ENCODE results near the gene NDUFV1. TPM values are rescaled to one million over a fixed set of nuclear protein-coding genes. Genes with fewer than 3 reads are reported as not detected.
"Not testable (repeated sequence)": the region's sequence is repeated elsewhere in the genome, so short reads cannot be mapped to it uniquely, and the experiment has no call there.

Gene NDUFV1
- total RNA-seq, 1 donor from 2014 or later: 273 TPM

GRCh38 chr11:67611704-67612587 lies 5.2 kb downstream of the NDUFV1 start:
- no peak for DNase-seq

GRCh38 chr11:67612751-67613150 lies 6.0 kb downstream of the NDUFV1 start:
- DNase-seq: no peak

DNA sequence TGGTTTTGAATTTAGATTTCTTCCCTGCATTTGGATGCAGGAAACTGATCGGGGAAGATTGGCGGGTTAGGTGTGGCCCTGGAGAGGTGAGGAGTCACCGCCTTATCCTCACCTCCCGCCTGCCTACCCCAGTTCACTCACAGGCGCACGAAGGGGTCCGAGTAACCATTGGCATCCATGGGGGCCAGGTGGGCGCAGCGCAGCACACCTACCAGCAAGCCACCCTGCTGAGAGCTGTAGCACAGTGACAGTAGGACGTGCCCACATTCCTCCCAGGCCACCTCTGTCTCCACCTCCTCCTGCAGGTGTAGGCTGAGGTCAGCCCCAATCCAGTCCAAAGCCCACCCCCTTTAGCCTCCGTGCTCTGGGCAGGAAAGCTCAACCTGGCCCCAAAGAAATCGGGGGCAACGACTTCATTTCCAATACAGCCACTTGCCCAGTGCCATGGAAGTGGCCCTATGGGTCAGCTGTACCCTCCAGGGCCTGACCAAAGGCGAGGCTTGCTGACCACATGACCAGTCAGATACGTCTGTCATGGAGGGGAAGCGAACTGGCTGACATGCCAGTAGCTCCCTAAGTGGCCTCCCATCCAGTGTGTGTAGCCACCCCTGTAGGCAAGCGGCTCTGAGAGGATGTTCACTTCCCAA lies 6.7 kb downstream of the NDUFV1 start:
- no peak for DNase-seq

- peak; percentile 80 for DNase-seq
Measured at GRCh38 chr11:67613960-67614715, 7.4 kb downstream of the NDUFV1 start.

DNA sequence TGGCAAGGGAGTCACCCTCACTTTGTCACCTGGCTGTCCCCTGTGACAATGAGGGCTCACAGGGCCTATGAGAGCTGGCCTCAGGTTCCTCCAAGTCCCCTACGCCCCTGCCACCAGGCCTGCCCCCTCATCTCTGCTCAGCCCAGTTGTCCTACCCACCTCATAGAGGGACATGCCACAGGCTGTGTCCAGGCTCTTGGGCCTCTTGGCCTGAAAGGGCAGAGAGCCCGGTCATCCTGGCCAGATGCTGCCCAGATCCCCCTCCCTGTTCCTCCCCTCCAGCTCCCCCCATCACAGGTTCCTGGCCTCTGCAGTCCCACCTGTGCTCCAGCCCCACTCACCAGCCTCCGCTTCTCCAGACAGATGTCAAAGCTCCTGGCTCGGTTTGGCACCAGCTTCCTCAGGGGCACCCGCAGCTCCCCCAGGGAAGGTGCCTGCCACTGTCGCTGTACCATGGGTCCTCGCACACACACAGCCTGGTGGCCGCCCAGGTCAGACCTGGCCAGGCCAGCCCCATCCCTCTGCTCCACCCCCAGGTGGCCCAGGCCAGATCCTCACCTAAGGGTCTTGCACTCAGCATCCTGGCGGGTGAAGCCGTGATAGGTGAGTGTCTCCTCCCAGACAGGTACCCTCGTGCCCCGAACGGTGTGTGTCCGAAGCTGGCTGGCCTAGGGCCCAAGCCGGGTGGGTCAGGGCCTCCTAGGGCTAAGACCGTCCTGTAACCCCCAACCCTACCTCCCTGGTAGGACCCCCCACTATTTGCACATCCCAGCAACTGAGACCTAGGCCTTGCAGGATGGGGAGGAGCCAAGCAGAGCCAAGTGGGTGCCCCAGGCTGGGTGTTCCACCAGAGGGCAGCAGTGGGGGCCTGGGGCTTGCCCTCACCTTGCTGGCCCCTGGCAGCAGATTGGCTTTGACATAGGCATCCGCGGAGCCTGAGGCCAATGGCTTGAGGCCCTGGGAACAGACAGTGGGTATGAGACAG lies 8.3 kb downstream of the NDUFV1 start:
- DNase-seq: no peak

DNA sequence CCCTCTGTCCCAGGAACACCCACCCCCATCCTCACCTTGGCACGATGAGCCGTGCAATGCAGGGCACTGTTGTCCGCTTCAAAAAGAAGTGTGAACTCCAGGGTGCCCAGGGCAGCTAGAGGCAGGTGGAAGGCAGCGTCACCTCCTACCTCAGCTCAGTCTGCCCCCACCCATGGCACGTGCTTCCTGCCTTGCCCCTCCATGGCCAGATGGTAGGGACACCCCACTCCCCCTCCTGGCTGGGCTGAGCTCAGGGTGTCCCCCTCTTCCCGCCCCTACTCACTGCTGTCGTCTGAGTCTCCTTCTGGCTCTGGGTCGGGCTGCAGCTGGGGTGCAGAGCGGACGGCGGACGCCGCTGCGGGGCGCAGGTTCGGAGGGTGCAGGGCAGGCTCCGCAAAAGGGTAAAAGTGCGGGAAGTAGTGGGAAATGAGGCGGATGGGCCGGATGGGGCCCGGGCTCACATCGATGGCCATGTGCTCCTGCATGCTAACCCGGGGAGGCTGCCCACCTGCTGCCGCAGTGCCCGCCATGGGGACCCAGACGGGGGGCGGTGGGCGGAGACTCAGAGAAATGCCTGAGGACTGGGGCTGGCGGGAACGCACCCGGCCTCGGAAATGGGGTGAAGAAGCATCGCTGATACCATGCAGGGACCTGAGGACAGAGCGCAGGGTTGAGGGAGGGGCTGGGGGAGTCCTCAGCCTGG lies 9.1 kb downstream of the NDUFV1 start:
- DNase-seq: no peak

DNA sequence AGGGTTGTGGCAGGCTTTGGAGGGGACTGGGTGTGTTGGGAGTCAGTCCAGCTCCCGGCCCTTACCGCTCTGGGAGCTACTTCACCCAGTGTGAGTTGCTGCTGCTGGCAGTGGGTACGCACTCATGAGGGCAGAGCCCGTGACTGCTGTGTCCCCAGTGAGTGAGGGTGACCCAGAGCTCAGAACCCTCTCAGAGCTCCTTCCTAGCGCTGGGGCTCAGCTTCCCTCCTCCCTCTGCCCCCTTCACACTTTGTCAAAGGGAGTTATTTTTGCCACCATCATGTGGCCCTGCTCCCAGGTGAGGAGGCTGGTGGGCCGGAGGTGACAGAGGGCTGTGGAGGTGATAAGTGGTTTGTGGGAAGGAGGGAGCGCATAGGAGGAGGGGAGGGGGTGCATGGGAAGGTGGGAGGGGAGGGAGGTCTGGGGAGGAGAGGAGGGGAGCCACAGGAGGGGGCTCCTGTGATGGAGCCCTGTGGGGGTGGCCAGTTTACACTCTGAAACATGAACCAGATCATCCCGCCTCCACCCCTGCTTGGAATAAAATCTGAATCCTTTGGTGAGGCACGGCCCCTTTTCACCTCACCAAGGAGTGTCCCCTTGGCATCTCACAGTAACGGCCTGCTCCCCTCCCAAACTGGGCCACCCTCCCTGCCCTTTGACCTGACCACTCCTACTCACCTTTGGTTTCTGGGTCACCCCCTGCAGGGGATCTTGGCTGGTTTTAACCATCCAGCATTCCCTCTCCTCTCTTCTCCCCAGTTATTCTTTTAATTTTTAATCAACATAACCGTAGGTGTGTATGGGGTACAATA lies 9.9 kb downstream of the NDUFV1 start:
- DNase-seq: no peak

- DNase-seq: no peak
Measured at GRCh38 chr11:67617243-67617953, 10.7 kb downstream of the NDUFV1 start.

DNA sequence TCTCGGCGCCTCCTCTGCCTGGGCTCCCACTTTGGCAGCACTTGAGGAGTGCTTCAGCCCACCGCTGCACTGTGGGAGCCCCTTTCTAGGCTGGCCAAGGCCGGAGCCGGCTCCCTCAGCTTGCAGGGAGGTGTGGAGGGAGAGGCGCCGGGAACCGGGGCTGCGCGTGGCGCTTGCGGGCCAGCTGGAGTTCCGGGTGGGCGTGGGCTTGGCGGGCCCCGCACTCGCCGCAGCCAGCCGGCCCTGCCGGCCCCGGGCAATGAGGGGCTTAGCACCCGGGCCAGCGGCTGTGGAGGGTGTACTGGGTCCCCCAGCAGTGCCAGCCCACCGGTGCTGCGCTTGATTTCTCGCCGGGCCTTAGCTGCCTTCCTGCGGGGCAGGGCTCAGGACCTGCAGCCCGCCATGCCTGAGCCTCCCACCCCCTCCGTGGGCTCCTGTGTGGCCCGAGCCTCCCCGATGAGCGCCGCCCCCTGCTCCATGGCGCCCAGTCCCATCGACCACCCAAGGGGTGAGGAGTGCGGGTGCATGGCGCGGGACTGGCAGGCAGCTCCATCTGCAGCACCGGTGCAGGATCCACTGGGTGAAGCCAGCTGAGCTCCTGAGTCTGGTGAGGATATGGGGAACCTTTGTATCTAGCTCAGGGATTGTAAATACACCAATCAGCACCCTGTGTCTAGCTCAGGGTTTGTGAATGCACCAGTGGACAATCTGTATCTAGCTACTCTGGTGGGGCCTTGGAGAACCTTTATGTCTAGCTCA lies 12.3 kb downstream of the NDUFV1 start:
- DNase-seq: not testable (repeated sequence)

- DNase-seq: not testable (repeated sequence)
Measured at GRCh38 chr11:67619683-67620618, 13.2 kb downstream of the NDUFV1 start.

DNA sequence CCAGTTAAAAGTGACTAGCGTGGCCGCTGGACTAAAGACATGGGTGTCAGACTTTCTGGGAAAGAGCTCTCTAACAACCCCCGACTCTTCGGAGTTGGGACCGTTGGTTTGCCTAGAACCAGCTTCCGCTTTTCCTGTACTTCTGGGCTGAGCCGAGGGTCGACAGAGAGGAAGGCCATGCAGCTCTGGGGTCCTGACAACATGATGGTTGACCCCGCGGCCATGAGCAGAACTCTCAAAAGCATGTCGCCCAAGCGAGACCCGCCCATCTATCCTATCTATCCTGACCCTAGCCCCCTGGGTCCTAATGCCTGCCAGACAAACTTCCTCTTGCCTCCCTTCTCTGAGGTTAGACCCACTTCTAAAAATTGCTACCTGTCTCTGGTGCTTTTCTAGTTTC lies 13.9 kb downstream of the NDUFV1 start:
- DNase-seq: not testable (repeated sequence)

- DNase-seq: not testable (repeated sequence)
Measured at GRCh38 chr11:67621928-67622327, 15.2 kb downstream of the NDUFV1 start.

GRCh38 chr11:67622905-67623304 lies 16.2 kb downstream of the NDUFV1 start:
- not testable (repeated sequence) for DNase-seq

DNA sequence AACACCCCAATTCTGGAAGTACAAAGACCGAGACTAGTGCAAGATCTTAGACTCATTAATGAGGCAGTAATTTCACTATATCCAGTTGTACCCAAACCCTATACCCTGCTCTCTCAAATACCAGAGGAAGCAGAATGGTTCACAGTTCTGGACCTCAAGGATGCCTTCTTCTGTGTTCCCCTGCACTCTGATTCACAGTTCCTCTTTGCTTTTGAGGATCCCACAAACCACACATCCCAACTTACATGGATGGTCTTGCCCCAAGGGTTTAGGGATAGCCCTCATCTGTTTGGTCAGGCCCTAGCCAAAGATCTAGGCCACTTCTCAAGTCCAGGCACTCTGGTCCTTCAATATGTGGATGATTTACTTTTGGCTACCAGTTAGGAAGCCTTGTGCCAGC lies 17.1 kb downstream of the NDUFV1 start:
- not testable (repeated sequence) for DNase-seq

GRCh38 chr11:67626131-67626833 lies 19.5 kb downstream of the NDUFV1 start:
- DNase-seq: not testable (repeated sequence)

DNA sequence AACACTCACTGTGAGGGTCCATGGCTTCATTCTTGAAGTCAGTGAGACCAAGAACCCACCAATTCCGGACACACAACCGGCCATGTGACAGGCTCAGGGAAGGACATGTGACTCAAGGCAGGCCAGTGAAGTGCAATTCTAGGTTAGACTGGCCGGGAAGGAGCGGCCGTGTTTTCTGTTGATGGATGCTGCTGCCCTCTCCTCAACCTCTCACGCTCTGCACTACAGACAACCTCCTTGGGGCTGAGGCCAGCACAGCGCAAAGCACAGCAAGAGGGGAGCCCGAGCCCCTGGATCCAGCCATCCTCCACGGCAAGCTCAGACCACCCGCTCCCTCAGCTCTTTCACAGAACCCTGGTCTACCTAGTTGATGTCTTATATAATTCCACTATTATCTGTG lies 20.2 kb downstream of the NDUFV1 start:
- no peak for DNase-seq

GRCh38 chr11:67627441-67627811 lies 20.7 kb downstream of the NDUFV1 start:
- no peak for DNase-seq

Data from tongue (tissue), 2 donors.